HL-60 (cell line): ENCODE results near the gene NR1D2.

Experiments
- DNase-seq, 2 experiments: peaks; one replicate each; pipeline ENCODE4 v3.0.0-alpha.2; 2010 to 2020; ENCODE audit warnings: low read depth in 1 of 2, low spot score in 1 of 2
- H3K27ac ChIP-seq: fragments of 250-450 bp; sonication (Bioruptor Pico); replicated peaks from 2 replicates; pipeline ENCODE4 v1.5.1; 2020; ENCODE audit warnings: mild to moderate bottlenecking, moderate library complexity
- H3K27me3 ChIP-seq: fragments of 250-450 bp; sonication (Bioruptor Pico); 2 replicates; pipeline ENCODE4 v1.5.1; 2021; ENCODE audit warnings: mild to moderate bottlenecking, moderate library complexity; ENCODE audit not compliant: insufficient read depth, poor library complexity, severe bottlenecking
- H3K4me3 ChIP-seq: replicated peaks from 2 replicates; pipeline ENCODE4 v1.5.1; 2011; ENCODE audit warnings: mild to moderate bottlenecking, control low read depth, low read length; ENCODE audit not compliant: insufficient read depth
- CTCF ChIP-seq: IDR thresholded peaks from one replicate; pipeline ENCODE4 v1.5.1; 2011; ENCODE audit warnings: low read length, control low read depth, inconsistent platforms; ENCODE audit not compliant: insufficient read depth
- GABPA ChIP-seq: IDR thresholded peaks from 2 replicates; pipeline ENCODE4 v1.6.1; 2012; ENCODE audit warnings: low read depth
- POLR2AphosphoS5 ChIP-seq: IDR thresholded peaks from 2 replicates; pipeline ENCODE4 v1.6.1; 2012; ENCODE audit warnings: low read depth
- SPI1 ChIP-seq: IDR thresholded peaks from 2 replicates; pipeline ENCODE4 v1.6.1; 2012; ENCODE audit warnings: low read depth, mild to moderate bottlenecking, borderline replicate concordance
- TF ChIP-seq, protein P1 (sequence below): IDR thresholded peaks from 2 replicates; pipeline ENCODE4 v1.6.1; 2012; ENCODE audit warnings: low read depth; ENCODE audit not compliant: insufficient replicate concordance

The NR1D2 gene

GRCh38 chr3:23928524-23928923 lies 16.6 kb upstream of the NR1D2 start:
- no peak overlapping the region for H3K4me3 ChIP-seq
- TF ChIP-seq CTCF (no peak), POLR2AphosphoS5 (no peak), SPI1 (peak; percentile 56)
- no peak overlapping the region for H3K27ac ChIP-seq
- DNase-seq = peak in 1 of 2 experiments; percentile 38
- no peaks in the 10 kb centered on the region for H3K27me3 ChIP-seq

- no peak for DNase-seq
- TF ChIP-seq POLR2AphosphoS5 = no peak
- H3K27me3 ChIP-seq = no peaks in the 10 kb centered on the region
- H3K27ac ChIP-seq = no peak overlapping the region
- H3K4me3 ChIP-seq = no peak overlapping the region
Observed at GRCh38 chr3:23931597-23931996, 13.5 kb upstream of the NR1D2 start.

GRCh38 chr3:23932571-23932970 lies 12.5 kb upstream of the NR1D2 start:
- H3K27ac ChIP-seq = 0 out of 2 replicates have a peak overlapping the region, but pooled peaks have one; percentile 10
- TF ChIP-seq POLR2AphosphoS5 (no peak), CTCF (no peak), SPI1 (no peak), GABPA (no peak)
- TF ChIP-seq, protein P1, sequence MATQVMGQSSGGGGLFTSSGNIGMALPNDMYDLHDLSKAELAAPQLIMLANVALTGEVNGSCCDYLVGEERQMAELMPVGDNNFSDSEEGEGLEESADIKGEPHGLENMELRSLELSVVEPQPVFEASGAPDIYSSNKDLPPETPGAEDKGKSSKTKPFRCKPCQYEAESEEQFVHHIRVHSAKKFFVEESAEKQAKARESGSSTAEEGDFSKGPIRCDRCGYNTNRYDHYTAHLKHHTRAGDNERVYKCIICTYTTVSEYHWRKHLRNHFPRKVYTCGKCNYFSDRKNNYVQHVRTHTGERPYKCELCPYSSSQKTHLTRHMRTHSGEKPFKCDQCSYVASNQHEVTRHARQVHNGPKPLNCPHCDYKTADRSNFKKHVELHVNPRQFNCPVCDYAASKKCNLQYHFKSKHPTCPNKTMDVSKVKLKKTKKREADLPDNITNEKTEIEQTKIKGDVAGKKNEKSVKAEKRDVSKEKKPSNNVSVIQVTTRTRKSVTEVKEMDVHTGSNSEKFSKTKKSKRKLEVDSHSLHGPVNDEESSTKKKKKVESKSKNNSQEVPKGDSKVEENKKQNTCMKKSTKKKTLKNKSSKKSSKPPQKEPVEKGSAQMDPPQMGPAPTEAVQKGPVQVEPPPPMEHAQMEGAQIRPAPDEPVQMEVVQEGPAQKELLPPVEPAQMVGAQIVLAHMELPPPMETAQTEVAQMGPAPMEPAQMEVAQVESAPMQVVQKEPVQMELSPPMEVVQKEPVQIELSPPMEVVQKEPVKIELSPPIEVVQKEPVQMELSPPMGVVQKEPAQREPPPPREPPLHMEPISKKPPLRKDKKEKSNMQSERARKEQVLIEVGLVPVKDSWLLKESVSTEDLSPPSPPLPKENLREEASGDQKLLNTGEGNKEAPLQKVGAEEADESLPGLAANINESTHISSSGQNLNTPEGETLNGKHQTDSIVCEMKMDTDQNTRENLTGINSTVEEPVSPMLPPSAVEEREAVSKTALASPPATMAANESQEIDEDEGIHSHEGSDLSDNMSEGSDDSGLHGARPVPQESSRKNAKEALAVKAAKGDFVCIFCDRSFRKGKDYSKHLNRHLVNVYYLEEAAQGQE = no peak
- H3K27me3 ChIP-seq = no peaks in the 10 kb centered on the region
- H3K4me3 ChIP-seq = no peak overlapping the region
- peak in 1 of 2 experiments; percentile 38 for DNase-seq

DNA sequence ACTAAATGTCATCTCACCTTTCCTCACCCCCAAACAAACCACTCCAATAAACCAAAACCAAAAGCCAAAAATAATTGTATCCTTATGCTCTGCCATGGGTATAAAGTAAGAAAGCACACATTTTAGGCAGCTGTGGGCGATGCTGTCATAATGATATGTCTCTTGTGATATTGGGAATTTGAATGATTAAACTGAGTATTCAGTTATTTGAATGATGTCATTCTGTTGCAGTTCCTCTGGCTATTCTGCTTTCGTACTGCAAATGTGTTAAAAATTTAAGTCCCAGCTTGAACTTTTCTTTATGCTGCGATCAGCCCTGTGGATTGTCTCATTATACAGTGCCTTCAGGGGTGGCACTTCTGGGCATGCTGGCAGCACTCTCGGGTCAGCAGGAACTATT lies 10.8 kb upstream of the NR1D2 start:
- DNase-seq = no peak
- TF ChIP-seq, protein P1 = no peak
- TF ChIP-seq POLR2AphosphoS5 (no peak), CTCF (no peak), SPI1 (no peak), GABPA (no peak)

More for the DNA sequence above, 10.8 kb upstream of the NR1D2 start:
- Histone ChIP-seq H3K4me3 (no peak overlapping the region), H3K27me3 (no peaks in the 10 kb centered on the region), H3K27ac (no peak overlapping the region)
